ENCODE data around the gene GPLD1. TPM values are rescaled to one million over a fixed set of nuclear protein-coding genes. Genes with fewer than 3 reads are reported as not detected.

Gene GPLD1
- total RNA-seq, 2 experiments from 2014 or later = 0.59 to 0.66 TPM

GRCh38 chr6:24501374-24501773 lies 12.0 kb upstream of the GPLD1 start:
- Histone ChIP-seq H3K4me1 (ENCODE audit: insufficient read depth, low read length) (no peaks in the 10 kb centered on the region), H3K9me3 (ENCODE audit: control insufficient read depth in 1 of 2, insufficient read depth in 1 of 2, low read length in 2 of 2) (peaks cover 0 to 4% of the 10 kb centered on the region in 2 experiments), H3K27me3 (ENCODE audit: control insufficient read depth in 1 of 2, insufficient read depth in 2 of 2, low read length in 2 of 2) (no peaks in the 10 kb centered on the region), H3K4me3 (ENCODE audit: low read length) (no peak overlapping the region), H3K27ac (ENCODE audit: low read depth in 1 of 2, low read length in 2 of 2) (no peak overlapping the region), H3K36me3 (ENCODE audit: insufficient read depth, low read length) (peaks cover 22% of the 10 kb centered on the region)
- CTCF ChIA-PET = no interaction called here
- Mint-ChIP-seq H3K9me3 (no peaks in the 10 kb centered on the region), H3K27me3 (no peaks in the 10 kb centered on the region), H3K36me3 (ENCODE audit: low read depth) (peaks cover 58% of the 10 kb centered on the region), H3K27ac (no peak overlapping the region), H3K4me1 (ENCODE audit: low read depth) (peaks cover 16% of the 10 kb centered on the region), H3K4me3 (no peak overlapping the region)
- POLR2A ChIA-PET = no interaction called here
- no peak for ATAC-seq (ENCODE audit: poor library complexity)
- intact Hi-C loops (cut with DNase I, micrococcal nuclease) = no loop called here
- DNase-seq = no peak
- TF ChIP-seq, protein P1, sequence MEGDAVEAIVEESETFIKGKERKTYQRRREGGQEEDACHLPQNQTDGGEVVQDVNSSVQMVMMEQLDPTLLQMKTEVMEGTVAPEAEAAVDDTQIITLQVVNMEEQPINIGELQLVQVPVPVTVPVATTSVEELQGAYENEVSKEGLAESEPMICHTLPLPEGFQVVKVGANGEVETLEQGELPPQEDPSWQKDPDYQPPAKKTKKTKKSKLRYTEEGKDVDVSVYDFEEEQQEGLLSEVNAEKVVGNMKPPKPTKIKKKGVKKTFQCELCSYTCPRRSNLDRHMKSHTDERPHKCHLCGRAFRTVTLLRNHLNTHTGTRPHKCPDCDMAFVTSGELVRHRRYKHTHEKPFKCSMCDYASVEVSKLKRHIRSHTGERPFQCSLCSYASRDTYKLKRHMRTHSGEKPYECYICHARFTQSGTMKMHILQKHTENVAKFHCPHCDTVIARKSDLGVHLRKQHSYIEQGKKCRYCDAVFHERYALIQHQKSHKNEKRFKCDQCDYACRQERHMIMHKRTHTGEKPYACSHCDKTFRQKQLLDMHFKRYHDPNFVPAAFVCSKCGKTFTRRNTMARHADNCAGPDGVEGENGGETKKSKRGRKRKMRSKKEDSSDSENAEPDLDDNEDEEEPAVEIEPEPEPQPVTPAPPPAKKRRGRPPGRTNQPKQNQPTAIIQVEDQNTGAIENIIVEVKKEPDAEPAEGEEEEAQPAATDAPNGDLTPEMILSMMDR (IDR thresholded peaks at IDR 0.05) = no peak

DNA sequence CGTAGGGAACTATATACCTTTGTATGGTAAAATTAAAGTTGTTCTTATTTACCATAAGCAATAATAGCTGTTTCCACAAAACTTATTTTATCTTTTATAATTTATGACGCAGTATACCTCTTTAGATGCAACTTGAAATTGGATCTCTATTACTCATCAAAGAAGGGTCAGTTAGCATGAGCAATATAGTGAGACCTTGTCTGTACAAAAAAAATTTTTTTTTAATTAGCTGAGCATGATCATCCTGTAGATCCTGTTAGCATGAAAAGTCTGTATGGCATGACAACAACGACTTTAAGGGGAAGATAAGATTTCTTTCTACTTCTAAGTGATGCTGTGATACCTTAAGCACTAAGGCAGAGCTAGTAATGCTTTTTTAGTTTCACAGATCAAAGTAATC lies 11.3 kb upstream of the GPLD1 start:
- Mint-ChIP-seq H3K9me3 (no peaks in the 10 kb centered on the region), H3K4me3 (no peak overlapping the region), H3K27ac (no peak overlapping the region), H3K4me1 (ENCODE audit: low read depth) (peaks cover 22% of the 10 kb centered on the region), H3K36me3 (ENCODE audit: low read depth) (peaks cover 55% of the 10 kb centered on the region), H3K27me3 (no peaks in the 10 kb centered on the region)
- Histone ChIP-seq H3K4me3 (ENCODE audit: low read length) (no peak overlapping the region), H3K36me3 (ENCODE audit: insufficient read depth, low read length) (peaks cover 22% of the 10 kb centered on the region), H3K27me3 (ENCODE audit: control insufficient read depth in 1 of 2, insufficient read depth in 2 of 2, low read length in 2 of 2) (no peaks in the 10 kb centered on the region), H3K9me3 (ENCODE audit: control insufficient read depth in 1 of 2, insufficient read depth in 1 of 2, low read length in 2 of 2) (peaks cover 0 to 4% of the 10 kb centered on the region in 2 experiments), H3K4me1 (ENCODE audit: insufficient read depth, low read length) (peaks cover 1% of the 10 kb centered on the region), H3K27ac (ENCODE audit: low read depth in 1 of 2, low read length in 2 of 2) (no peak overlapping the region)
- CTCF ChIA-PET = interaction anchor here (0.7 to 0.9 kb wide), 2 partner anchors 15 kb away, joined by 3 to 4 read pairs; no protein-coding TSS in a partner anchor
- TF ChIP-seq, protein P1 (IDR thresholded peaks at IDR 0.05) = no peak
- intact Hi-C loops (cut with DNase I, micrococcal nuclease) = no loop called here
- POLR2A ChIA-PET = no interaction called here
- ATAC-seq (ENCODE audit: poor library complexity) = no peak
- no peak for DNase-seq

GRCh38 chr6:24497254-24497970 lies 8.0 kb upstream of the GPLD1 start:
- H3K27me3 ChIP-seq (ENCODE audit: control insufficient read depth in 1 of 2, insufficient read depth in 2 of 2, low read length in 2 of 2) = no peaks in the 10 kb centered on the region
- H3K36me3 Mint-ChIP-seq (ENCODE audit: low read depth) = peaks cover 30% of the 10 kb centered on the region
- no peaks in the 10 kb centered on the region for H3K9me3 Mint-ChIP-seq
- ATAC-seq (ENCODE audit: poor library complexity) = no peak
- no peaks in the 10 kb centered on the region for H3K27me3 Mint-ChIP-seq
- no peak overlapping the region for H3K4me3 ChIP-seq (ENCODE audit: low read length)
- no peak overlapping the region for H3K27ac ChIP-seq (ENCODE audit: low read depth in 1 of 2, low read length in 2 of 2)
- intact Hi-C loops (cut with DNase I, micrococcal nuclease) = loop anchor here in 1 of 2 experiments (5.0 to 10.0 kb wide), 2 partner anchors 165 to 197 kb away; no protein-coding TSS in a partner anchor
- H3K9me3 ChIP-seq (ENCODE audit: control insufficient read depth in 1 of 2, insufficient read depth in 1 of 2, low read length in 2 of 2) = peaks cover 0 to 4% of the 10 kb centered on the region in 2 experiments
- H3K36me3 ChIP-seq (ENCODE audit: insufficient read depth, low read length) = peaks cover 3% of the 10 kb centered on the region
- H3K27ac Mint-ChIP-seq = no peak overlapping the region
- TF ChIP-seq, protein P1 (IDR thresholded peaks at IDR 0.05) = no peak
- H3K4me1 ChIP-seq (ENCODE audit: insufficient read depth, low read length) = peaks cover 16% of the 10 kb centered on the region
- peaks cover 39% of the 10 kb centered on the region for H3K4me1 Mint-ChIP-seq (ENCODE audit: low read depth)
- ChIA-PET POLR2A (no interaction called here), CTCF (no interaction called here)
- peak in 3 of 14 experiments; percentile 7 to 30 (median 7) for DNase-seq
- peak overlapping the region; percentile 26 for H3K4me3 Mint-ChIP-seq

Data from CD4-positive, alpha-beta T cell (primary cell).